ENCODE data around the gene GPR37. TPM values are rescaled to one million over a fixed set of nuclear protein-coding genes. Genes with fewer than 3 reads are reported as not detected.

The GPR37 gene, protein sequence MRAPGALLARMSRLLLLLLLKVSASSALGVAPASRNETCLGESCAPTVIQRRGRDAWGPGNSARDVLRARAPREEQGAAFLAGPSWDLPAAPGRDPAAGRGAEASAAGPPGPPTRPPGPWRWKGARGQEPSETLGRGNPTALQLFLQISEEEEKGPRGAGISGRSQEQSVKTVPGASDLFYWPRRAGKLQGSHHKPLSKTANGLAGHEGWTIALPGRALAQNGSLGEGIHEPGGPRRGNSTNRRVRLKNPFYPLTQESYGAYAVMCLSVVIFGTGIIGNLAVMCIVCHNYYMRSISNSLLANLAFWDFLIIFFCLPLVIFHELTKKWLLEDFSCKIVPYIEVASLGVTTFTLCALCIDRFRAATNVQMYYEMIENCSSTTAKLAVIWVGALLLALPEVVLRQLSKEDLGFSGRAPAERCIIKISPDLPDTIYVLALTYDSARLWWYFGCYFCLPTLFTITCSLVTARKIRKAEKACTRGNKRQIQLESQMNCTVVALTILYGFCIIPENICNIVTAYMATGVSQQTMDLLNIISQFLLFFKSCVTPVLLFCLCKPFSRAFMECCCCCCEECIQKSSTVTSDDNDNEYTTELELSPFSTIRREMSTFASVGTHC
- total RNA-seq = 0.22 and 0.43 TPM in 2 replicates

GRCh38 chr7:124765401-124766352, at the start of gene GPR37:
TSS of gene GPR37 (minus strand) at chr7:124765792. CDS start at chr7:124764976, 816 bp downstream.

Other genes with a start within 250 kb of the GPR37 start
- 24.7 and 27.3 TPM in 2 replicates for gene POT1, start 164.0 kb upstream of the GPR37 start, total RNA-seq